A549 (cell line): Measurements from ENCODE around the gene RSAD1. TPM values are rescaled to one million over a fixed set of nuclear protein-coding genes. Genes with fewer than 3 reads are reported as not detected.

Source experiments
- ATAC-seq, 2 experiments: fragments of 200-7000 bp in 1 of 2; fragments of >200 bp in 1 of 2; cut with Nextera tagmentation in 1 of 2; cut with Tn5 transposase in 1 of 2; 3 replicates each; pipeline versions ENCODE4 v1.8.0 to v1.9.1; 2018 to 2020; ENCODE audit warnings: mild to moderate bottlenecking in 1 of 2, moderate library complexity in 1 of 2
- CTCF ChIA-PET: fragments of 300-600 bp; sonication (Branson Sonifier 250); formaldehyde crosslinking; extraction: SDS; loops from one replicate; lab custom pipeline; 2021; ENCODE audit warnings: antibody characterized with exemption, inconsistent platforms; lab: Yijun Ruan, JAX
- POLR2A ChIA-PET: fragments of 350-600 bp; formaldehyde crosslinking; extraction: SDS; loops from one replicate; lab custom pipeline; 2021; ENCODE audit warnings: antibody characterized with exemption, inconsistent platforms; lab: Yijun Ruan, JAX
- DNase-seq, 2 experiments: peaks; one replicate each; pipeline versions ENCODE4 v3.0.0 to v3.0.0-alpha.2; 2011 to 2016; ENCODE audit warnings: low read depth in 1 of 2, low spot score in 1 of 2
- FAIRE-seq: peaks from 2 replicates; lab custom pipeline; 2011; peaks lifted over from hg19 to GRCh38; lab: Jason Lieb, UNC
- H3K27ac ChIP-seq, 2 experiments: fragments of >200 bp; sonication (Bioruptor Twin); formaldehyde crosslinking; 3 replicates each; pipeline ENCODE4 v1.5.1; 2016 to 2017
- H3K4me1 ChIP-seq: fragments of >200 bp; sonication (Bioruptor Twin); formaldehyde crosslinking; 3 replicates; pipeline ENCODE4 v1.6.1; 2016
- H3K4me2 ChIP-seq: fragments of >200 bp; sonication (Bioruptor Twin); formaldehyde crosslinking; 3 replicates; pipeline ENCODE4 v1.6.1; 2016
- H3K4me3 ChIP-seq: fragments of >200 bp; sonication (Bioruptor Twin); formaldehyde crosslinking; 3 replicates; pipeline ENCODE4 v1.5.1; 2016
- H3K9me3 ChIP-seq: fragments of >200 bp; sonication (Bioruptor Twin); formaldehyde crosslinking; 3 replicates; pipeline ENCODE4 v1.6.1; 2016
- BCL3 ChIP-seq: fragments of >200 bp; sonication (Bioruptor Twin); formaldehyde crosslinking; IDR thresholded peaks from 3 replicates; pipeline ENCODE4 v1.6.1; 2016
- BHLHE40 ChIP-seq: IDR thresholded peaks from 2 replicates; pipeline ENCODE4 v1.6.1; 2012; ENCODE audit warnings: low read depth, low read length, inconsistent platforms
- CBX2 ChIP-seq: fragments of 200-600 bp; sonication (generic); IDR thresholded peaks from 2 replicates; pipeline ENCODE4 v1.6.1; 2016; ENCODE audit warnings: low read depth, mild to moderate bottlenecking, borderline replicate concordance
- CEBPB ChIP-seq, 2 experiments: fragments of >200 bp in 1 of 2; sonication (Bioruptor Twin) in 1 of 2; formaldehyde crosslinking in 1 of 2; IDR thresholded peaks; 2 replicates each; pipeline ENCODE4 v1.6.1; 2012 to 2016
- CTCF ChIP-seq: fragments of >200 bp; sonication (Bioruptor Twin); formaldehyde crosslinking; IDR thresholded peaks from 3 replicates; pipeline ENCODE4 v1.5.1; 2016
- EHMT2 ChIP-seq: fragments of 200-600 bp; sonication (generic); IDR thresholded peaks from 2 replicates; pipeline ENCODE4 v1.6.1; 2016; ENCODE audit warnings: antibody characterized with exemption, low read depth, mild to moderate bottlenecking, moderate library complexity
- ELK1 ChIP-seq: fragments of 150-350 bp; IDR thresholded peaks from 2 replicates; pipeline ENCODE4 v1.6.1; 2014; ENCODE audit warnings: low read depth, mild to moderate bottlenecking, low read length
- GATA3 ChIP-seq: IDR thresholded peaks from 2 replicates; pipeline ENCODE4 v1.6.1; 2012; ENCODE audit warnings: borderline replicate concordance
- HDAC2 ChIP-seq: fragments of 200-600 bp; sonication (generic); IDR thresholded peaks from 2 replicates; pipeline ENCODE4 v1.6.1; 2016
- HEYL ChIP-seq: fragments of 250-450 bp; sonication (Bioruptor Pico); IDR thresholded peaks from 2 replicates; pipeline ENCODE4 v1.8.0; 2021; ENCODE audit warnings: mild to moderate bottlenecking, moderate library complexity
- HOXB5 ChIP-seq: fragments of 250-450 bp; sonication (Bioruptor Pico); IDR thresholded peaks from 2 replicates; pipeline ENCODE4 v1.5.0; 2020; ENCODE audit warnings: mild to moderate bottlenecking, moderate library complexity
- KDM1A ChIP-seq: fragments of 200-600 bp; sonication (generic); IDR thresholded peaks from 2 replicates; pipeline ENCODE4 v1.6.1; 2016; ENCODE audit warnings: low read depth, mild to moderate bottlenecking
- KDM5A ChIP-seq: fragments of 200-600 bp; sonication (generic); IDR thresholded peaks from 2 replicates; pipeline ENCODE4 v1.6.1; 2016; ENCODE audit warnings: antibody characterized with exemption, mild to moderate bottlenecking
- MAZ ChIP-seq: fragments of 150-350 bp; IDR thresholded peaks from 2 replicates; pipeline ENCODE4 v1.6.1; 2014; ENCODE audit warnings: antibody characterized with exemption, low read depth, low read length, borderline replicate concordance
- MYC ChIP-seq: IDR thresholded peaks from 2 replicates; pipeline ENCODE4 v1.6.1; 2012; ENCODE audit warnings: mild to moderate bottlenecking, inconsistent platforms, low read length, improper control_type of control experiment, borderline replicate concordance
- NPAS2 ChIP-seq: fragments of 250-450 bp; sonication (Bioruptor Pico); IDR thresholded peaks from 2 replicates; pipeline ENCODE4 v1.8.0; 2022; ENCODE audit warnings: mild to moderate bottlenecking, moderate library complexity, borderline replicate concordance
- NR3C1 ChIP-seq: fragments of >200 bp; sonication (Bioruptor Twin); formaldehyde crosslinking; IDR thresholded peaks from 3 replicates; pipeline ENCODE4 v1.6.1; 2017
- PHF8 ChIP-seq: fragments of 200-600 bp; sonication (generic); IDR thresholded peaks from 2 replicates; pipeline ENCODE4 v1.6.1; 2016; ENCODE audit warnings: low read depth, mild to moderate bottlenecking, antibody characterized with exemption, moderate library complexity, borderline replicate concordance
- RAD21 ChIP-seq, 2 experiments: fragments of >200 bp in 1 of 2; sonication (Bioruptor Twin) in 1 of 2; formaldehyde crosslinking in 1 of 2; IDR thresholded peaks in 1 of 2; conservative IDR thresholded peaks in 1 of 2; 2 replicates in 1 of 2; 3 replicates in 1 of 2; pipeline ENCODE4 v1.6.1; 2012 to 2018; ENCODE audit warnings: inconsistent platforms in 1 of 2
- RARB ChIP-seq: fragments of 250-450 bp; sonication (Bioruptor Pico); IDR thresholded peaks from 2 replicates; pipeline ENCODE4 v1.8.0; 2021; ENCODE audit warnings: mild to moderate bottlenecking, moderate library complexity
- RCOR1 ChIP-seq: fragments of 150-350 bp; IDR thresholded peaks from 2 replicates; pipeline ENCODE4 v1.6.1; 2014; ENCODE audit warnings: antibody characterized with exemption, low read length, low read depth
- RFX5 ChIP-seq: fragments of 450-650 bp; IDR thresholded peaks from 2 replicates; pipeline ENCODE4 v1.7.1; 2014; ENCODE audit warnings: antibody characterized with exemption, mild to moderate bottlenecking, moderate library complexity
- RNF2 ChIP-seq: fragments of 200-600 bp; sonication (generic); IDR thresholded peaks from 2 replicates; pipeline ENCODE4 v1.6.1; 2016; ENCODE audit warnings: low read depth, mild to moderate bottlenecking, antibody characterized with exemption, moderate library complexity, borderline replicate concordance
- SMC3 ChIP-seq: fragments of >200 bp; sonication (Bioruptor Twin); formaldehyde crosslinking; IDR thresholded peaks from 3 replicates; pipeline ENCODE4 v1.6.1; 2018; ENCODE audit warnings: inconsistent platforms
- TFCP2L1 ChIP-seq: fragments of 250-450 bp; sonication (Bioruptor Pico); IDR thresholded peaks from 2 replicates; pipeline ENCODE4 v1.5.0; 2021; ENCODE audit warnings: mild to moderate bottlenecking
- TP53 ChIP-seq: fragments of 250-450 bp; sonication (Bioruptor Pico); IDR thresholded peaks from 2 replicates; pipeline ENCODE4 v1.5.0; 2021; ENCODE audit warnings: mild to moderate bottlenecking, moderate library complexity
- ZFP36 ChIP-seq: fragments of 450-650 bp; IDR thresholded peaks from 2 replicates; pipeline ENCODE4 v1.6.1; 2014; ENCODE audit warnings: borderline replicate concordance; ENCODE audit not compliant: partially characterized antibody
- ZNF302 ChIP-seq: fragments of 250-450 bp; sonication (Bioruptor Pico); IDR thresholded peaks from 2 replicates; pipeline ENCODE4 v1.9.0; 2021; ENCODE audit warnings: inconsistent platforms, mild to moderate bottlenecking, moderate library complexity
- WGBS: methylation state at CpG from one replicate; pipeline ENCODE4 v1.1.6; 2017; ENCODE audit errors: missing lambda C conversion rate; 5-methylcytosine and 5-hydroxymethylcytosine counted together
- polyA plus RNA-seq, 4 experiments: library from polyadenylated mRNA; depleted of rRNA in 3 of 4; stranded (reverse); fragments of >200 nt; fragmentation: RNase III in 1 of 4; extraction: RNeasy Plus Mini Kit Qiagen cat#74134 plus additional on column Dnase treatment in 1 of 4; gene quantifications; 2 replicates in 3 of 4; 3 replicates in 1 of 4; pipeline ENCODE4 v1.2.3, GENCODE V29; 2011 to 2017

The RSAD1 gene
- polyA plus RNA-seq, 2 of the 4 experiments (the other 2 are of a cell fraction): 38.2 to 42.0 TPM

GRCh38 chr17:50484386-50485155, 5.9 kb downstream of the RSAD1 start:
- H3K27ac ChIP-seq: no peak overlapping the region
- H3K4me2 ChIP-seq: no peak overlapping the region
- no peak for FAIRE-seq
- CTCF ChIA-PET: interaction anchor here (0.6 to 5.0 kb wide), 21 partner anchors 9 to 368 kb away, joined by 3 to 119 read pairs (median 15); partner anchors contain the start of genes ACSF2, COL1A1 and EPN3
- H3K4me3 ChIP-seq: no peak overlapping the region
- no peak for DNase-seq
- no peak for TF ChIP-seq CEBPB (IDR thresholded peaks at IDR 0.05)
- no peak for TF ChIP-seq HEYL
- TF ChIP-seq ZFP36: no peak
- no peak for TF ChIP-seq MYC
- no peak for TF ChIP-seq NR3C1
- no peak for TF ChIP-seq CTCF
- TF ChIP-seq ELK1: no peak
- no peak for TF ChIP-seq RCOR1
- TF ChIP-seq PHF8: no peak
- no peak for TF ChIP-seq RFX5
- TF ChIP-seq SMC3: no peak
- no peak for TF ChIP-seq ZNF302 (CRISPR knock-in tag)
- TF ChIP-seq RAD21 (conservative IDR thresholded peaks at IDR 0.05 in 1 of 2, IDR thresholded peaks at IDR 0.05 in 1 of 2): no peak
- no peak for TF ChIP-seq HOXB5 (CRISPR knock-in tag)
- no peak for TF ChIP-seq RARB
- TF ChIP-seq MAZ: no peak
- TF ChIP-seq KDM5A: no peak
- TF ChIP-seq NPAS2 (CRISPR knock-in tag): no peak
- TF ChIP-seq TP53: no peak
- peaks cover 30% of the 10 kb centered on the region for H3K4me1 ChIP-seq
- no peak for ATAC-seq
- POLR2A ChIA-PET: interaction anchor here (1.7 kb wide), 1 partner anchor 58 kb away, joined by 5 read pairs; no protein-coding TSS in a partner anchor
- H3K9me3 ChIP-seq: no peaks in the 10 kb centered on the region
- 92% methylated on average over 11 of the region's 11 CpGs for WGBS

- ATAC-seq: peak; percentile 14 to 16; a peak in 3 of 6 replicates
- no peak for DNase-seq
- ChIA-PET POLR2A (interaction anchor here (0.9 to 1.6 kb wide), 2 partner anchors 8 to 16 kb away, joined by 4 read pairs; no protein-coding TSS in a partner anchor), CTCF (interaction anchor here (0.9 to 4.1 kb wide), 12 partner anchors 8 to 355 kb away, joined by 3 to 35 read pairs (median 4); partner anchors contain the start of genes LRRC59 and RSAD1)
- no peak for TF ChIP-seq TFCP2L1
- TF ChIP-seq BCL3: no peak
- no peak for TF ChIP-seq RCOR1
- TF ChIP-seq MAZ: no peak
- no peak for TF ChIP-seq EHMT2
- TF ChIP-seq HDAC2: no peak
- no peak for TF ChIP-seq BHLHE40
- no peak for TF ChIP-seq TP53
- no peak for TF ChIP-seq RNF2
- TF ChIP-seq SMC3: no peak
- no peak for TF ChIP-seq RAD21 (conservative IDR thresholded peaks at IDR 0.05 in 1 of 2, IDR thresholded peaks at IDR 0.05 in 1 of 2)
- TF ChIP-seq GATA3: no peak
- TF ChIP-seq KDM1A: no peak
- TF ChIP-seq PHF8: no peak
- no peak for TF ChIP-seq RARB
- TF ChIP-seq CBX2: no peak
- no peaks in the 10 kb centered on the region for H3K9me3 ChIP-seq
- WGBS: 70% methylated on average over 14 of the region's 17 CpGs
- no peak overlapping the region for H3K27ac ChIP-seq
- no peak overlapping the region for H3K4me2 ChIP-seq
- H3K4me3 ChIP-seq: no peak overlapping the region
- H3K4me1 ChIP-seq: peaks cover 13% of the 10 kb centered on the region
- FAIRE-seq: no peak
Observed at GRCh38 chr17:50487213-50488096, 8.8 kb downstream of the RSAD1 start.
